ENCODE measurements around the gene TP53I13.

The TP53I13 gene

DNA sequence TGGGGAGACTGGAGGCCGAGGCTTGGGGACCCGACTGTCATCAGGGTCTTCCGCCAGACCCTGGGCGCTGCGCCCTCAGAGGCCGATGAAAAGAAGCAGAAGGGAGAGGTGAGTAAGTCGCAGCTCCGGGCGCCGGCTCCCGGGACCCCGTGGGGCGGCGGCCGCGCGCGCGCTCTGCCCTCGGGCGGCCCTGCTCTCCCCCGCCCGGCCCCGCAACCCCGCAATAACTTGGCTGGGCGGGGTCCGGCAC lies 1.3 kb upstream of the TP53I13 start:
- DNase-seq (ENCODE audit: low read depth in 2 of 2): no peak

DNA sequence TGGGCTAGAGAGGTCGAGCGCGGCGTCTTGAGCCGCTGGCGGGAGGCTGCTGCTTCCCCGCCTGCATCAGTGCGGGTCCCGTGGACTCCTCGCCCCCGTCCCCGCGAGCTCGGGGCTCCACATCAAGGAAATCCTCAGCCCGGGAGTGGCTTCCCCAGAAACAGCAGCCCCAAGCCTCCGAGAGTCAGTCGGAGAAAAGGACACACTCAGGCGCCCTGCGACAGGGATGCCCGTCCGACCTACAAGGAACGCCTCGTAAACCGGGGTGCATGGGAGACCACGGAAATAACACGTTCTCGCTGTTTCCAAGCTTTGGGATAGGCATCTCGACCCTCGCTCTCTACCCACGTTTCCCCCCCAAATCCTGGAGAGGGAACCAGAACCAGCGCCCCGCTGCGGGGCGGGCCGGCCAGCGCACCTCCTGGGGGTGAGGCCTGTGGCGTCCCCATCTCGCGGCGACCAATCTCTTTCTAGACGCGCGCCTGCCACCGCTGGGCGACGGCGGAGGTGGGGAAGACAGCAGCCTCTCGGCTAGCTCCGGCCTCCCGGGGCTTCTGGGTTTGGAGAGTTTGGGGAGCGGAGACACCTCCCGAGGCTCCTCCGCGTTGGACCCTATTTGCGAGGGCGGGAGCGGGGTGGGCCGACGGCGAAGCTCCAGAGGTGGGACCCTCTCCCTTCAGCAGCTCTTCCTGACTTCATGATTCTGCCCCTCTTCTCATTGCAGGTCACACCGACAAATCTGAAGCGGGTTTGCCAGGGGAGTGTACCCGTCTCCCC lies 759 bp upstream of the TP53I13 start:
- peak in 1 of 2 donors; percentile 72 for DNase-seq (ENCODE audit: low read depth in 2 of 2)

DNA sequence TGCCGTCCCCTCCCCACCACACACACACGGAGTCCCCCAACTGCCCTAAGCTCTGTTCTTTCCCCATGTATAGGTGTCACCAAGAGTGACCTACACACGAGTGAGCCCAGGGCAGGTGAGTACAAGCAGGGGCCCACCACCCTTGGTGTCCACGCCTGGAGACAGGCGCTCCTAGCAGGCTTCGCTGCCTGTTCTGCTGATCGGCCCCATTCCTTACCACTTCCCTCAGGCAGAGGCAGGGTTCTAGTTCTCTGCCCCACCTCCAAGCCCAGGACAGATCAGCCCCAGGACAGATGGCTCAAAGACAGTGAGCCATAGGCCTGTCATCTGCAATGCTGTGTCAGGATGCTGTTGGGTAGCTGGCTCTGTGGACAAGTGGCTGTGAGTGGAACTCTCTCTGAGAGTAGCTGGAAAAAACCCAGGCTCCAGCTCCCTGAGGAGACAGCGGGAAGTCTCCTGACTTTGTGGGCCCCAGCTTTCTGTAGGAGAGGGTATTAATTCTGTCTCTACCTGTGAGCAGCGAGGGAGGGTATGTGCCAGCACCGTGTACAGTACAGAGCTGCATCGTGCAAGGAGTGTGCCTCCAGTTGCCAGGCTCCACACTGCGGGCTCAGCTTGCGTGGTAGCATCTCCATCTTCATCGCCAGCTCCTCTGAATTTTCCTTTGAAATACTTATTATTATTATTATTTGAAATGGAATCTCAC lies 897 bp downstream of the TP53I13 start:
- DNase-seq (ENCODE audit: low read depth in 2 of 2): no peak

DNA sequence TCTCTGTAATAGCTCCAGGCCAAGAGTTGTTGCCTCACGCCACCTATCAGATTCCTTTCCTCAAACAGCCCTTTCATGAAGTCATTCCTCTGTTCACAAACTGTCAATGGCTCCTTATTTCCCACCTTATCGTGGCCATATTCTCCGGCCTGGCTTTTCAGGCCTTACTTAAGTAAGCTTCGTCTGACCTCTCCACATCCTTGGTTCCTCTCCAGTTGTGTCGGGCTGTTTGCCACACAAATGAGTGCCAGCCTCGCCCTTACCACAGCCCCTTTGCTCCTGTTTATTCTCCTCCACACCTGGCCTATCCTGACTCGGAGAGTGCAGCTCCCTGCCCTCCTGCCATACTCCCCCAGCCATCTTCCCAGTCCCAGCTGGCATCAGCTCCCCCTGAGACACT lies 2.0 kb downstream of the TP53I13 start:
- DNase-seq (ENCODE audit: low read depth in 2 of 2): no peak

DNA sequence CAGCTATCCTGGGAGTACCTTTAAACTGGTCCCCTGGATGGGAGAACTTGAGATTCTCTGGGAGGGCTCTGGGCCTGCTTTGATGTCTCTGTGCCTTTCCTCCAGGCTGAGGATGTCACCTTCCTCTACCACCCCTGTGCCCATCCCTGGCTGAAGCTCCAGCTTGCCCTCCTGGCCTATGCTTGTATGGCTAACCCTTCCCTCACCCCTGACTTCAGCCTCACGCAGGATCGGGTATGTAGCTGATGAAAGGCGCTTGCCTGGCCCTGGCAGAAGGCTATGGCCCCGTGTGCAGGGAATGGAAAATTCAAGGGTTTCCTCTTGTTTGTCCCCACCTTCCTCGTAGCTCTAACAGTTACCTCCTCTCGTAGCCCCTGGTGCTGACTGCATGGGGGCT lies 3.0 kb downstream of the TP53I13 start:
- DNase-seq (ENCODE audit: low read depth in 2 of 2): no peak

DNA sequence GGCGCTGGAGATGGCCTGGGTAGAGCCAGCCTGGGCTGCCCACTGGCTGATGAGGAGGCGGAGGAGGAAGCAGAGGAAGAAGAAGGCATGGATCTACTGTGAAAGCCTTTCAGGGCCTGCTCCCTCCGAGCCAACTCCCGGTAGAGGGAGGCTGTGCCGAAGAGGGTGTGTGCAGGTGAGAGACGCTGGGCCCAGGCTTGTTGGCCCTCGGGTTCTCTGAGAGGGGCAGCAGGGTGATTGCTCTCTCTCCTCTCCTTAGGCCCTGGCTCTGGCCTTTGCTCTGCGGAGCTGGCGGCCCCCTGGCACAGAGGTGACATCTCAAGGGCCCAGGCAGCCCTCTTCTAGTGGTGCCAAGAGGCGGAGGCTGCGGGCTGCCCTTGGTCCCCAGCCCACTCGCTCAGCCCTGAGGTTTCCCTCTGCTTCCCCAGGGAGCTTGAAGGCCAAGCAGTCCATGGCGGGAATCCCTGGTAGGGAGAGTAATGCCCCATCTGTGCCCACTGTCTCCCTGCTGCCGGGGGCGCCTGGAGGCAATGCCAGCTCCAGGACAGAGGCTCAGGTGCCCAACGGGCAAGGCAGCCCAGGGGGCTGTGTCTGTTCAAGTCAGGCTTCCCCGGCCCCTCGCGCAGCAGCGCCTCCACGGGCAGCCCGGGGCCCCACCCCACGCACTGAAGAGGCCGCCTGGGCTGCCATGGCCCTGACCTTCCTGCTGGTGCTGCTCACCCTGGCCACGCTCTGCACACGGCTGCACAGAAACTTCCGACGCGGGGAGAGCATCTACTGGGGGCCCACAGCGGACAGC lies 3.6 kb downstream of the TP53I13 start:
- DNase-seq (ENCODE audit: low read depth in 2 of 2): no peak

DNA sequence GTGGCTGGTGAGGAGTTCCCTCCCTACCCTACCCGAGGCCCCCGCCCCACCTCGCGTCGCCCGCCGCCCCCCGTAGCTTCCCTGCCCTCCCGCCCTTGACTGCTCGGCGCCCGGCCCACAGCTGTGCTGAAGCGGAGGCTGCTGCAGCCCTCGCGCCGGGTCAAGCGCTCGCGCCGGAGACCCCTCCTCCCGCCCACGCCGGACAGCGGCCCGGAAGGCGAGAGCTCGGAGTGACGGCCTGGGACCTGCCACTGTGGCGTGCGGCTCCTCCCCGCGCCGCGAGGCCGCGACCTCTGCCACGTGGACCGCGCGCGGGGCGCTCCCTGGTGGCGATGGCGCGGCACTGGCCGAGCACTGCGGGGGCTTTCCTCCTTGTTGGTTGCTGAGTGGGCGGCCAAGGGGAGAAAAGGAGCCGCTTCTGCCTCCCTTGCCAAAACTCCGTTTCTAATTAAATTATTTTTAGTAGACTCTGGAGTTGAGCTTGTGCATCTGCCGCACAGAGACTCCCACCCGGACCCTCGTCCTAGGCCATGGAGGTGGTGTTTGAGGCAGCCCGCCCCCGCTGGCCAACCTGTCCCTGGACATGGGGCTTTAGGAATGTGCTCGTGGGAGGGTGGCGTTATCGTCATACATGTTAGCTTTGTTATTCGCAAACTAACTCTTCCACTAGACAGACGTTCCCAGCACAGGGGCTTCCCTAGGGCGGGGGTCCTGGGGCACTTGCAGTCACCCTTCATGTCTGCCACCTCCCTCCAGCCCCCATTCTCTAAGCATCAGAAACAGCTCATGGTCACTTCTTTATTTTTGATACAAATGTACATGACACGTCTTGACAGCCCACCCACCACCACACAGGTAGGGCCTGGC lies 4.4 kb downstream of the TP53I13 start:
- DNase-seq (ENCODE audit: low read depth in 2 of 2): peak in 1 of 2 donors; percentile 54

- no peak for DNase-seq (ENCODE audit: low read depth in 2 of 2)
These were observed 5.0 kb downstream of the TP53I13 start for GRCh38 chr17:29573558-29573869.

GRCh38 chr17:29573871-29574731 lies 5.6 kb downstream of the TP53I13 start:
- no peak for DNase-seq (ENCODE audit: low read depth in 2 of 2)

- DNase-seq (ENCODE audit: low read depth in 2 of 2): no peak
These were observed 6.4 kb downstream of the TP53I13 start for GRCh38 chr17:29574732-29575510.

DNA sequence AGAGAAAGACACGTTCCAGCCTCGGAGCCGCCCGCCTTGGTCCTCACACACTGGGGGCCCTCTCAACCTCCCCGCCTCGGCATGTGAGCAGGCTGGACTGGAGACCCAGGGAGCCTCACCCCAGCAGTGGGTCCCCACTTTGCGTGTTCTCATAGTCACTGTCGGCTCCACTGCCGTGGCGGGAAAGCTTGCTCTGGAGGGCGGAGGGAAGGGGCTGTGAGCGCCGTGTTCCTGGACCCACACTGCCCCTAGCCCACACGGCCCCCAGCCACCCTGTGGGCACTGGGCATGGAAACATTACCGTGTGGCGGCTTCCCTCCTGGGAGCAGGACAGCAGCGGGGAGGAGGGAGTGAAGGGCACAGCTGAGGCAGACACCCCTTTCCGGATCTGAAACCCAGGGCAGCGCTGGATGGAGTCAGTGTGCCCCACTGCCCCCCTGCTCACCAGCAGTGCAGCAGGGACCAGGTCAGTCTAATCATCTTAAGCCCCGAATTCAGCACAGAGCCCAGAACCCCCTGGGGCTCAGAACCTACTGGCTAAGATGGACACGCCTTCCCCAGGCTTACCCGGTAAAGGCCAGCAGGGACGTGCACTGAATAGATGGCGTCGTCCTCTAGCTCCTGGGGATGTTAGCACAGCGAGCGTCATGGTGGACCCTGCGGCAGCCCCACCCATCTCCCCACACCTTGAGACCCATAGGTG lies 7.2 kb downstream of the TP53I13 start:
- DNase-seq (ENCODE audit: low read depth in 2 of 2): no peak

DNA sequence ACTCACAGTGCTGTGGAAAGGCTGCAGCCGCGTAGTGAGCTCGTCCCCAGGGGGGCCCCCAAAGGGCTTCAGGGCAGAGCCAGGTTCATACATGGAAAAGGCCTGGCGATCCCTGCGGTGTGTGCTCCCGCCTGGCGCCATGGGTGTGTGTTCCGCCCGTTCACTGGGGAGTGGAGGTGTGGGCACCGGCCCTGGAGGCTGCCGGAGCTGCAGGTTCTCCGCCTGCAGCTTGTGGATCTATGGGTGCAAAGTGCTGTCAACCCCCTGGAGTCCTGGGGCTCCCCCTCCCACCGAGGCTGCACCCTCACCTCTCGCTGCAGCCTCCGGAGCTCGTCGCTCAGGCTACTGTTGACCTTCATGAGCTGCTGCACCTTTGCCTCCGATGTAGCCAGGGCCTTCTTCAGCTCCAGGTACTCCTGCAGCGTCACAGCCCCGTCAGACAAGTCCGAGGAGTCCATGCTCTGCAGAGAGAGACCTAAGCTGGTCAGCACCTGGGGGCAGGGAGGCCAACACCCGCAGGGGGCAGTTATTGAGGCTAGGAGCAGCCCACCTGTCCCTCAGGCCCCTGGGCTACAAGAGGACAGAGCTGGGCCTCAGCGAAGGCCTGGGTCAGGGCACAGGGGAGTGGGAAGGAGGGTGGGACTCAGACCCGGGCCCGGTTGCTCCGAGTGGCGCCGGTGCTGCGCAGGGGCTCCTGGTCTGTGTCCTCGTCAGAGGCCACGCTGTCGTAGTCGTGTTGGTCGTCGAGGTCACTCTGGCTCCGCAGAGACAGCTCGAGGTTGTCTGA lies 7.9 kb downstream of the TP53I13 start:
- no peak for DNase-seq (ENCODE audit: low read depth in 2 of 2)

GRCh38 chr17:29577001-29577370 lies 8.5 kb downstream of the TP53I13 start:
- no peak for DNase-seq (ENCODE audit: low read depth in 2 of 2)

GRCh38 chr17:29577385-29578211 lies 9.1 kb downstream of the TP53I13 start:
- no peak for DNase-seq (ENCODE audit: low read depth in 2 of 2)

DNA sequence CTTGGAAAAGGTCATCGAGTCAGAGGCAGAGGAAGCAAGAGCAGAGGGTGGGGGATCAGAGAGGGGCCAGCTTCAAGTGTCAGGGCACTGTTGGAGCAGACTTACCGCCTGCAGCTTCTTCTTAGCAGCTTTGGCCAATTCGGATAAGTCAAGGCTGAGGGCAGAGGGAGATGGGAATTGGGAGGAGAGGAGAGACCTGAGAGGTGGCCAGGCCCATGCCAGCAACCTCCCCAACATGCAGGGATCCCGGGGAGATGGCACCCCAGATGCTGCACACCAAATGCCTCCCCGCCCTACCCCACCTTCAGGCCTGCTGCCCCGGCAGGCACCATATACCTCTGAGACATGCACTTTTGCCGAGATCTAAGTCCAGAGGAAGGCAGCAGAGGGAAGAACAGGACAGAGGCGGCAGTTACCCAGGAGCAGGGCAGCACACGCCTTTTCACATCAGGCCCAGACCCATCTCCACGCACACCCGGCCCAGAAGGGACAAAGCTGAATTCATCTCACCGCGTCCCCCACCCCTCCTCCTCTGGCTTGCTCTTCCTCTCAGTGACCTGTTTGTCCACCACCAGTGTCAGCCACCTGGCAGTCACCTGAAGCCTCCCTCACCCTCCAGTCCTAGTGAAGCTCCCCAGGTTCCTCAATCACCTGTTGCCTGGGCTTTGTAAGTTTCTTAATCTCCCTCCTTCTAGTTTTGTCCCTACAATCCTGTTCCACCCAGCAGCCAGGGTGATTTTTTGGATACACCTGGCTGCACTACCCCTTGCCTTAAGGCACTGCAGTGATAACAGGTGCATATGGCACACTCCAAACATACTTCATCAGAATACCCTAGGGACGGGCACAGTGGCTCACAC lies 10.4 kb downstream of the TP53I13 start:
- DNase-seq (ENCODE audit: low read depth in 2 of 2): no peak

DNA sequence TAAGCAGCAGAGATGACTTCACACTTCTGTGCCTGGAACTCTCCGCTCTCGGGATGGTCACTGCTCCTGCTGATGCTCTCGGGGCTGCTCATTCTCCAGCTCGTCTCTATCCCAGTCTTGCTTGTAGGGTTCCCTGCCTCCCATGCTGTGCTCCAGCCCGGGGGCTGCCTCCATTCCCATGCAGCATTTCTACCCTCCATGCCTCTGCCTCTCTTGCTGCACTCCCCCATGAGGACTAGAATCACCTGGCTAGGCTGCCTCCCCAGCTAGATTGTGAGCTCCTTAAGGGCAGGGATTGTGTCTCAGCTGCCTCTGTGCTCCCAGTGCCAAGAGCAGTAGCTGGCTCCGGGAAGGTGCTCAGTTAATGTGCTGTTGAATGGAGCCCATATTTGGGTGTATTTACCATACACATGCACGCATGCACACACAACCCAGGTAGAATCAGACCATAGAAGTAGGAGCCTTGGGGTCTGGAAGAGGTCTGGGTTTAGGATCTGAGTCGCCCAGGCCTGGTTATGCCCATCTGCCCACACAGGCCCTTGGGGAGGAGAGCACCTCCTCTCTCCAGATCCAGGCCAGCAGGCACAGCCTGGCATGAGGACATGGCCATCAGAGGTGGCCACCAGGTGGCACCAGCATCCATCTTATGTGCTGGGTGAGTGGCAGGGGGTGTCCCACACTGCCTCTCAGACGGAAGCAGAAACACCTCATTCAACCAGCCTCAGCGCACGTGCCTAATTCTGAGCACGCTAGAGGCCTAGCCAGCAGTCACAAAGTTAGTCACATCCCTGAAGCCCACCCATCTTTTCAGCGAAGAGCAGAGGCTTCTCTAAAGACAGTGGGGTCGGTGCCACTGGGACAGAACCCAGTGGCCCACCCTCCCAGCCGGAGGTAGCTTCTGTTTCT lies 11.6 kb downstream of the TP53I13 start:
- peak; percentile 85 to 89 for DNase-seq (ENCODE audit: low read depth in 2 of 2)
